Endodermal cell (in vitro differentiated cells): ENCODE data around the gene RBMS3. TPM values are rescaled to one million over a fixed set of nuclear protein-coding genes. Genes with fewer than 3 reads are reported as not detected.

Experiments
- DNase-seq: peaks from one replicate; pipeline ENCODE4 v3.0.0-alpha.2; 2017
- H3K27ac ChIP-seq: 2 replicates; pipeline ENCODE4 v1.5.1; 2013; ENCODE audit warnings: mild to moderate bottlenecking, low read depth, low read length, moderate library complexity
- H3K27me3 ChIP-seq: 2 replicates; pipeline ENCODE4 v1.6.1; 2013; ENCODE audit warnings: mild to moderate bottlenecking, low read length, moderate library complexity; ENCODE audit not compliant: insufficient read depth, control insufficient read depth, poor library complexity, severe bottlenecking
- H3K36me3 ChIP-seq: 2 replicates; pipeline ENCODE4 v1.7.0; 2013; ENCODE audit warnings: mild to moderate bottlenecking, low read length, moderate library complexity; ENCODE audit not compliant: control insufficient read depth, insufficient read depth
- H3K4me1 ChIP-seq: one replicate; pipeline ENCODE4 v1.7.0; 2013; ENCODE audit warnings: low read length; ENCODE audit not compliant: control insufficient read depth, insufficient read depth
- H3K4me3 ChIP-seq: 2 replicates; pipeline ENCODE4 v1.5.1; 2013; ENCODE audit warnings: mild to moderate bottlenecking, low read length, moderate library complexity
- H3K9ac ChIP-seq: 2 replicates; pipeline ENCODE4 v1.6.1; 2013; ENCODE audit warnings: mild to moderate bottlenecking, low read length, moderate library complexity; ENCODE audit not compliant: poor library complexity, severe bottlenecking; ENCODE audit errors: extremely low read depth
- H3K9me3 ChIP-seq: 2 replicates; pipeline ENCODE4 v1.6.1; 2013; ENCODE audit warnings: mild to moderate bottlenecking, low read length, moderate library complexity; ENCODE audit not compliant: control insufficient read depth
- H3K27ac Mint-ChIP-seq: 2 replicates; pipeline ENCODE4 v1.8.0; 2020; ENCODE audit warnings: mixed read lengths
- H3K27me3 Mint-ChIP-seq: 2 replicates; pipeline ENCODE4 v1.8.0; 2021; ENCODE audit warnings: mild to moderate bottlenecking, mixed read lengths; ENCODE audit not compliant: insufficient read depth
- H3K36me3 Mint-ChIP-seq: 2 replicates; pipeline ENCODE4 v1.8.0; 2020; ENCODE audit warnings: low read depth, mixed read lengths
- H3K4me1 Mint-ChIP-seq: 2 replicates; pipeline ENCODE4 v1.8.0; 2020; ENCODE audit warnings: mixed read lengths
- H3K4me3 Mint-ChIP-seq: 2 replicates; pipeline ENCODE4 v1.8.0; 2020; ENCODE audit warnings: mild to moderate bottlenecking, moderate library complexity, mixed read lengths
- H3K9me3 Mint-ChIP-seq: 2 replicates; pipeline ENCODE4 v1.8.0; 2020; ENCODE audit warnings: mild to moderate bottlenecking, mixed read lengths
- CTCF ChIP-seq: fragments of 200-600 bp; sonication (generic); conservative IDR thresholded peaks from 2 replicates; pipeline ENCODE4 v1.5.0; 2021; ENCODE audit warnings: antibody characterized with exemption, mild to moderate bottlenecking
- WGBS, 2 experiments: methylation state at CpG; one replicate each; pipeline versions ENCODE4 v1.1.5 to v1.1.7; 2013; ENCODE audit warnings: missing lambda C conversion rate in 2 of 2, mixed read lengths in 1 of 2; ENCODE audit not compliant: insufficient coverage in 1 of 2, insufficient read length in 1 of 2; 5-methylcytosine and 5-hydroxymethylcytosine counted together
- total RNA-seq, 2 donors: library from RNA; stranded (reverse); fragmentation: NEBNext Ultra II Directional in 1 of 2; extraction: Animal tissue kit (Norgen Biotek cat#: 25700) in 1 of 2; gene quantifications; 2 replicates in 1 of 2; 3 replicates in 1 of 2; pipeline ENCODE4 v1.2.1, GENCODE V29; 2021

RBMS3 gene
- total RNA-seq, 2 donors from 2014 or later = 2.0 to 7.3 TPM

- DNase-seq = no peak
- no peaks in the 10 kb centered on the region for H3K36me3 ChIP-seq
- no peak overlapping the region for H3K27ac ChIP-seq
- H3K9ac ChIP-seq = no peak overlapping the region
- Mint-ChIP-seq H3K9me3 (no peaks in the 10 kb centered on the region), H3K36me3 (no peaks in the 10 kb centered on the region), H3K4me1 (no peaks in the 10 kb centered on the region), H3K27me3 (no peaks in the 10 kb centered on the region), H3K4me3 (no peak overlapping the region), H3K27ac (no peak overlapping the region)
- no peak overlapping the region for H3K4me3 ChIP-seq
- no peaks in the 10 kb centered on the region for H3K27me3 ChIP-seq
- no peaks in the 10 kb centered on the region for H3K9me3 ChIP-seq
- H3K4me1 ChIP-seq = no peaks in the 10 kb centered on the region
- no peak for TF ChIP-seq CTCF
- WGBS, 2 experiments = 100% methylated on average over 1 of the region's 1 CpG
Measured at GRCh38 chr3:29614954-29615353, 334.1 kb downstream of the RBMS3 start.

GRCh38 chr3:29618395-29619282 is 337.8 kb downstream of the RBMS3 start:
- H3K4me3 ChIP-seq = no peak overlapping the region
- Mint-ChIP-seq H3K9me3 (no peaks in the 10 kb centered on the region), H3K4me1 (no peaks in the 10 kb centered on the region), H3K4me3 (no peak overlapping the region), H3K27ac (no peak overlapping the region), H3K36me3 (no peaks in the 10 kb centered on the region), H3K27me3 (no peaks in the 10 kb centered on the region)
- no peak overlapping the region for H3K9ac ChIP-seq
- no peak for TF ChIP-seq CTCF
- H3K4me1 ChIP-seq = no peaks in the 10 kb centered on the region
- DNase-seq = no peak
- peak overlapping the region; percentile 52 for H3K27ac ChIP-seq
- WGBS, 2 experiments = 87 to 92% methylated on average over 7 to 10 of the region's 10 CpGs
- H3K36me3 ChIP-seq = no peaks in the 10 kb centered on the region
- H3K9me3 ChIP-seq = no peaks in the 10 kb centered on the region
- no peaks in the 10 kb centered on the region for H3K27me3 ChIP-seq

- H3K9me3 Mint-ChIP-seq = no peaks in the 10 kb centered on the region
- no peak overlapping the region for H3K27ac ChIP-seq
- H3K4me1 ChIP-seq = no peaks in the 10 kb centered on the region
- WGBS, 2 experiments = 95 to 100% methylated on average over 1 to 4 of the region's 4 CpGs
- H3K27ac Mint-ChIP-seq = no peak overlapping the region
- no peaks in the 10 kb centered on the region for H3K36me3 ChIP-seq
- H3K4me1 Mint-ChIP-seq = no peaks in the 10 kb centered on the region
- H3K4me3 Mint-ChIP-seq = no peak overlapping the region
- no peak for DNase-seq
- TF ChIP-seq CTCF = no peak
- H3K4me3 ChIP-seq = no peak overlapping the region
- H3K27me3 ChIP-seq = no peaks in the 10 kb centered on the region
- no peaks in the 10 kb centered on the region for H3K36me3 Mint-ChIP-seq
- H3K27me3 Mint-ChIP-seq = no peaks in the 10 kb centered on the region
- H3K9ac ChIP-seq = no peak overlapping the region
- no peaks in the 10 kb centered on the region for H3K9me3 ChIP-seq
Measured at GRCh38 chr3:29619676-29620075, 338.8 kb downstream of the RBMS3 start.
